Panc1 (cell line): ENCODE results near the gene ANKRD42. TPM values are rescaled to one million over a fixed set of nuclear protein-coding genes. Genes with fewer than 3 reads are reported as not detected.

Experiments
- ATAC-seq: fragments of 200-7000 bp; cut with Tn5 transposase; 2 replicates; pipeline ENCODE4 v1.9.1; 2020; ENCODE audit warnings: mild to moderate bottlenecking, moderate library complexity
- BruUV-seq: library from RNA; stranded (reverse); fragments of 400-500 nt; replicated peaks from 2 replicates; lab custom pipeline; 2021; lab: Mats Ljungman, UMichigan
- CTCF ChIA-PET: fragments of 300-600 bp; sonication (Branson Sonifier 250); formaldehyde crosslinking; loops from one replicate; lab custom pipeline; 2022; ENCODE audit warnings: antibody characterized with exemption; lab: Charles Lee
- POLR2A ChIA-PET: fragments of 300-600 bp; sonication (Branson Sonifier 250); formaldehyde crosslinking; loops from one replicate; lab custom pipeline; 2022; ENCODE audit warnings: antibody characterized with exemption; lab: Charles Lee
- DNase-seq: peaks from one replicate; pipeline ENCODE4 v3.0.0-alpha.2; 2010; ENCODE audit warnings: low read depth, low spot score
- H3K27ac ChIP-seq: 2 replicates; pipeline ENCODE4 v1.5.1; 2011; ENCODE audit warnings: mild to moderate bottlenecking, low read length, inconsistent platforms
- H3K27me3 ChIP-seq: fragments of 200-500 bp; sonication (Bioruptor generic); 2 replicates; pipeline ENCODE4 v1.6.0; 2014; ENCODE audit warnings: low read length, inconsistent platforms; ENCODE audit not compliant: control insufficient read depth, insufficient read depth
- H3K36me3 ChIP-seq: fragments of 200-500 bp; sonication (Bioruptor generic); 2 replicates; pipeline ENCODE4 v1.5.1; 2014; ENCODE audit warnings: inconsistent platforms, mild to moderate bottlenecking, low read length, moderate library complexity; ENCODE audit not compliant: control insufficient read depth, insufficient read depth
- H3K4me1 ChIP-seq: 2 replicates; pipeline ENCODE4 v1.5.1; 2011; ENCODE audit warnings: inconsistent platforms, mild to moderate bottlenecking, low read length, moderate library complexity; ENCODE audit not compliant: control insufficient read depth, insufficient read depth
- H3K4me3 ChIP-seq, 2 experiments: 2 replicates each; pipeline ENCODE4 v1.5.1; 2011 to 2012; ENCODE audit warnings: low read depth in 2 of 2, low read length in 2 of 2, mild to moderate bottlenecking in 2 of 2, inconsistent platforms in 1 of 2, moderate library complexity in 1 of 2
- H3K9me3 ChIP-seq: fragments of 200-500 bp; sonication (Bioruptor generic); 2 replicates; pipeline ENCODE4 v1.5.1; 2014; ENCODE audit warnings: low read depth, mild to moderate bottlenecking, inconsistent platforms, low read length, moderate library complexity; ENCODE audit not compliant: control insufficient read depth, insufficient read depth
- CTCF ChIP-seq: fragments of 450-650 bp; IDR thresholded peaks from 2 replicates; pipeline ENCODE4 v1.5.1; 2017; ENCODE audit warnings: mild to moderate bottlenecking
- POLR2AphosphoS5 ChIP-seq: IDR thresholded peaks from 2 replicates; pipeline ENCODE4 v1.6.1; 2012; ENCODE audit warnings: mild to moderate bottlenecking, low read depth, low read length, moderate library complexity
- REST ChIP-seq, 2 experiments: IDR thresholded peaks; 2 replicates each; pipeline ENCODE4 v1.6.1; 2011 to 2012; ENCODE audit warnings: low read depth in 2 of 2, control low read depth in 1 of 2, low read length in 1 of 2, mild to moderate bottlenecking in 1 of 2, moderate library complexity in 1 of 2; ENCODE audit not compliant: insufficient read depth in 1 of 2
- SIN3A ChIP-seq: IDR thresholded peaks from 2 replicates; pipeline ENCODE4 v1.6.1; 2012; ENCODE audit warnings: low read depth, mild to moderate bottlenecking, low read length, moderate library complexity, borderline replicate concordance; ENCODE audit not compliant: insufficient read depth
- TCF7L2 ChIP-seq: IDR thresholded peaks from 2 replicates; pipeline ENCODE4 v1.6.1; 2011; ENCODE audit warnings: mild to moderate bottlenecking, low read depth, low read length, inconsistent platforms
- in situ Hi-C: cut with HindIII; loops from 2 replicates; pipeline ENCODE4 v1.10.0; 2016; ENCODE audit warnings: low sequenced_read_pairs, low pct_unique_long_range_greater_than_20kb
- intact Hi-C: fragments of 100-400 bp; cut with micrococcal nuclease; formaldehyde crosslinking; loops from one replicate; pipeline ENCODE4 v1.10.0; 2022; ENCODE audit not compliant: unreplicated experiment
- total RNA-seq: library from RNA; stranded (reverse); gene quantifications from one replicate; pipeline ENCODE4 v1.2.1, GENCODE V29; 2021; ENCODE audit not compliant: unreplicated experiment

ANKRD42 gene
- total RNA-seq, 1 experiment from 2014 or later = 14.8 TPM

- no TSS peak for BruUV-seq
- POLR2A ChIA-PET = interaction anchor here (0.6 to 0.7 kb wide), 2 partner anchors 338 to 1278 kb away, joined by 3 to 7 read pairs; no protein-coding TSS in a partner anchor
- intact Hi-C loops = no loop called here
- peaks cover 5% of the 10 kb centered on the region; the same call in 1 of the 2 replicates for H3K27me3 ChIP-seq
- H3K36me3 ChIP-seq = no peaks in the 10 kb centered on the region
- ATAC-seq (no peak), DNase-seq (no peak)
- H3K9me3 ChIP-seq = no peaks in the 10 kb centered on the region
- CTCF ChIA-PET = no interaction called here
- TF ChIP-seq CTCF = no peak
- TF ChIP-seq POLR2AphosphoS5 = no peak
- no peak for TF ChIP-seq SIN3A
- TF ChIP-seq REST (IDR thresholded peaks at IDR 0.05; ENCODE audit: insufficient read depth in 1 of 2, low read depth in 2 of 2, low read length in 1 of 2) = no peak
- TF ChIP-seq TCF7L2 = no peak
- H3K4me1 ChIP-seq = peaks cover 4% of the 10 kb centered on the region; the same call in 1 of the 2 replicates
- no peak overlapping the region for H3K27ac ChIP-seq
- no peak overlapping the region for H3K4me3 ChIP-seq
- in situ Hi-C loops = no loop called here
Measured at GRCh38 chr11:83223457-83223856, 29.9 kb downstream of the ANKRD42 start.

- DNase-seq (no peak), ATAC-seq (no peak)
- Histone ChIP-seq H3K27me3 (no peaks in the 10 kb centered on the region; the same call in 1 of the 2 replicates), H3K4me3 (no peak overlapping the region), H3K4me1 (no peaks in the 10 kb centered on the region), H3K36me3 (no peaks in the 10 kb centered on the region), H3K9me3 (no peaks in the 10 kb centered on the region), H3K27ac (no peak overlapping the region)
- in situ Hi-C loops = no loop called here
- intact Hi-C loops = no loop called here
- BruUV-seq = no TSS peak
- TF ChIP-seq REST (IDR thresholded peaks at IDR 0.05; ENCODE audit: insufficient read depth in 1 of 2, low read depth in 2 of 2, low read length in 1 of 2) (no peak), SIN3A (no peak), POLR2AphosphoS5 (no peak), TCF7L2 (no peak), CTCF (no peak)
- CTCF ChIA-PET = no interaction called here
- POLR2A ChIA-PET = no interaction called here
Measured at GRCh38 chr11:83235825-83236224, 42.3 kb downstream of the ANKRD42 start.
